GM12875 (cell line): ENCODE measurements around the gene PTN.

Experiments used
- H3K4me3 ChIP-seq: one replicate; pipeline ENCODE4 v1.5.1; 2011; ENCODE audit warnings: low read depth, low read length, control low read depth
- CTCF ChIP-seq: IDR thresholded peaks from 2 replicates; pipeline ENCODE4 v1.5.1; 2011; ENCODE audit warnings: low read depth, mild to moderate bottlenecking, control low read depth, inconsistent platforms, low read length, moderate library complexity, borderline replicate concordance; ENCODE audit not compliant: insufficient read depth

The PTN gene

GRCh38 chr7:137325927-137326326, 17.6 kb downstream of the PTN start:
- TF ChIP-seq CTCF, result no peak
- no peak overlapping the region for H3K4me3 ChIP-seq

GRCh38 chr7:137324796-137325696, 18.5 kb downstream of the PTN start:
- no peak for TF ChIP-seq CTCF
- no peak overlapping the region for H3K4me3 ChIP-seq

- H3K4me3 ChIP-seq, result no peak overlapping the region
- TF ChIP-seq CTCF, result no peak
Measured at GRCh38 chr7:137316648-137317353, 26.7 kb downstream of the PTN start.

GRCh38 chr7:137313201-137313600, 30.3 kb downstream of the PTN start:
- H3K4me3 ChIP-seq, result no peak overlapping the region
- no peak for TF ChIP-seq CTCF

- no peak overlapping the region for H3K4me3 ChIP-seq
- no peak for TF ChIP-seq CTCF
Measured at GRCh38 chr7:137306748-137307147, 36.8 kb downstream of the PTN start.

GRCh38 chr7:137305901-137306621, 37.5 kb downstream of the PTN start:
- no peak for TF ChIP-seq CTCF
- H3K4me3 ChIP-seq, result no peak overlapping the region
